ENCODE results near the gene FFAR3.

DNA sequence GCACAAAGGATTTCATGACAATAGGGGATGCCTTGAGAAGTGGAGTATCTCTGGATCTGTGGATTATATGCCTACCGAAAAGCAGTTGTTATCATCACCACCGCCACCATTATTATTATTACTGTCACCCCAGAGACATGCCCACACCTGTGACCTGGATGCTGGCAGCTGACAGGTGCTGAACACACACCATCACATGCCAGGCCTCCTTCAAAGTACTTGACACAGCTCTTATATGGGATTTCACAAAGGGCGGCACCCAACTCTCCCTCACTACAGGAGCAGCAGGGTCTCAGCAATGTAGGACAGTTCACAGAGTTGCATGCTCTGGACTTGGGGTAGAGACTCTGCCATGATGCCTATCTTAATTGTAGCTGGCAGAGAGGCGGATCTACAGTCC, 7.0 kb downstream of the FFAR3 start:
- no peak for TF ChIP-seq POLR2A (IDR thresholded peaks at IDR 0.05; ENCODE audit: low read depth, low read length)
- no peak for TF ChIP-seq POLR2AphosphoS5 (IDR thresholded peaks at IDR 0.05; ENCODE audit: low read depth, low read length)
- TF ChIP-seq TAF1 (IDR thresholded peaks at IDR 0.05; ENCODE audit: borderline replicate concordance, low read depth, low read length) = no peak

Measured in GM12892 (cell line).